HG03159 (cell line): ENCODE data around the gene CPA1.

Experiments
- ATAC-seq: cut with Tn5 transposase; IDR thresholded peaks from one replicate; pipeline ENCODE4 v1.9.1; 2021; ENCODE audit warnings: mild to moderate bottlenecking, moderate library complexity; ENCODE audit not compliant: unreplicated experiment

The CPA1 gene

GRCh38 chr7:130353196-130353595 is 27.1 kb upstream of the CPA1 start:
- ATAC-seq = no peak

- ATAC-seq = no peak
Measured at GRCh38 chr7:130356121-130356875, 24.0 kb upstream of the CPA1 start.

GRCh38 chr7:130356876-130357611 is 23.2 kb upstream of the CPA1 start:
- no peak for ATAC-seq

GRCh38 chr7:130358471-130358870 is 21.8 kb upstream of the CPA1 start:
- no peak for ATAC-seq

GRCh38 chr7:130359276-130359857 is 20.9 kb upstream of the CPA1 start:
- no peak for ATAC-seq

- no peak for ATAC-seq
Measured at GRCh38 chr7:130360518-130360917, 19.8 kb upstream of the CPA1 start.

GRCh38 chr7:130361681-130362080 is 18.6 kb upstream of the CPA1 start:
- ATAC-seq = no peak

GRCh38 chr7:130362251-130362816 is 18.0 kb upstream of the CPA1 start:
- ATAC-seq = no peak

- ATAC-seq = no peak
Measured at GRCh38 chr7:130363026-130363847, 17.1 kb upstream of the CPA1 start.

- no peak for ATAC-seq
Measured at GRCh38 chr7:130364451-130364850, 15.8 kb upstream of the CPA1 start.

- no peak for ATAC-seq
Measured at GRCh38 chr7:130365088-130365487, 15.2 kb upstream of the CPA1 start.

GRCh38 chr7:130365511-130366441 is 14.5 kb upstream of the CPA1 start:
- ATAC-seq = no peak

- ATAC-seq = no peak
Measured at GRCh38 chr7:130366564-130366963, 13.7 kb upstream of the CPA1 start.

- no peak for ATAC-seq
Measured at GRCh38 chr7:130367088-130367755, 13.1 kb upstream of the CPA1 start.

- ATAC-seq = no peak
Measured at GRCh38 chr7:130367836-130368746, 12.2 kb upstream of the CPA1 start.

GRCh38 chr7:130369110-130369711 is 11.1 kb upstream of the CPA1 start:
- ATAC-seq = no peak

GRCh38 chr7:130369831-130370550 is 10.3 kb upstream of the CPA1 start:
- no peak for ATAC-seq
